Stimulated activated effector memory CD8-positive, alpha-beta T cell treated with anti-CD3 and anti-CD28 coated beads, Interleukin-12 subunit alpha, Interleukin-12 subunit beta, amount 100 ng/mL, for 72 hours (primary cell): Measurements from ENCODE around the gene PTGES3.
"Not testable (repeated sequence)": the region's sequence is repeated elsewhere in the genome, so short reads cannot be mapped to it uniquely, and the experiment has no call there.

Experiments
- ATAC-seq: fragments of 150-1000 bp; cut with Tn5 transposase; 2 replicates; pipeline ENCODE4 v1.10.0; 2021
- DNase-seq, 2 donors: peaks; one replicate each; pipeline ENCODE4 v3.0.0; 2021 to 2022; ENCODE audit warnings: low spot score in 2 of 2
- H3K27ac Mint-ChIP-seq: one replicate; pipeline ENCODE4 v1.8.0; 2022; ENCODE audit warnings: mild to moderate bottlenecking, mixed read lengths
- H3K36me3 Mint-ChIP-seq: one replicate; pipeline ENCODE4 v1.8.0; 2022; ENCODE audit warnings: mild to moderate bottlenecking, mixed read lengths
- H3K4me1 Mint-ChIP-seq: one replicate; pipeline ENCODE4 v1.8.0; 2022; ENCODE audit warnings: mixed read lengths
- H3K4me3 Mint-ChIP-seq: one replicate; pipeline ENCODE4 v1.8.0; 2022; ENCODE audit warnings: mild to moderate bottlenecking, mixed read lengths
- H3K9me3 Mint-ChIP-seq: one replicate; pipeline ENCODE4 v1.8.0; 2022; ENCODE audit warnings: mixed read lengths

The PTGES3 gene

DNA sequence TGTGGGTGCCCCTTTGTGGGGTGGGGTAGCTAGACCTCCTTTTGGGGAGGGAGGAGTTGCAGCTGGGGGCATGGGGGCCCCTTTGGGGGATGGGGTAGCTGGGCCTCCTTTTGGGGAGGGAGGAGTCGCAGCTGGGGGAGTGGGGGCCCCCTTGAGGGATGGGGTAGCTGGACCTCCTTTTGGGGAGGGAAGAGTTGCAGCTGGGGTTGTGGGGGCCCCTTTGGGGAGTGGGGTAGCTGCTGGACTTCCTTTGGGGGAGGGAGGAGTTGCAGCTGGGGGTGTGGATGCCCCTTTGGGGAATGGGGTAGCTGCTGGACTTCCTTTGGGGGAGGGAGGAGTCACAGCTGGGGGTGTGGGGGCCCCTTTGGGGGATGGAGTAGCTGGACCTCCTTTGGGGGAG lies 30.1 kb upstream of the PTGES3 start:
- DNase-seq (no peak), ATAC-seq (no peak)
- H3K27ac Mint-ChIP-seq = no peak overlapping the region
- H3K36me3 Mint-ChIP-seq = peaks cover 92% of the 10 kb centered on the region
- H3K4me1 Mint-ChIP-seq = peaks cover 66% of the 10 kb centered on the region
- no peaks in the 10 kb centered on the region for H3K9me3 Mint-ChIP-seq
- no peak overlapping the region for H3K4me3 Mint-ChIP-seq

DNA sequence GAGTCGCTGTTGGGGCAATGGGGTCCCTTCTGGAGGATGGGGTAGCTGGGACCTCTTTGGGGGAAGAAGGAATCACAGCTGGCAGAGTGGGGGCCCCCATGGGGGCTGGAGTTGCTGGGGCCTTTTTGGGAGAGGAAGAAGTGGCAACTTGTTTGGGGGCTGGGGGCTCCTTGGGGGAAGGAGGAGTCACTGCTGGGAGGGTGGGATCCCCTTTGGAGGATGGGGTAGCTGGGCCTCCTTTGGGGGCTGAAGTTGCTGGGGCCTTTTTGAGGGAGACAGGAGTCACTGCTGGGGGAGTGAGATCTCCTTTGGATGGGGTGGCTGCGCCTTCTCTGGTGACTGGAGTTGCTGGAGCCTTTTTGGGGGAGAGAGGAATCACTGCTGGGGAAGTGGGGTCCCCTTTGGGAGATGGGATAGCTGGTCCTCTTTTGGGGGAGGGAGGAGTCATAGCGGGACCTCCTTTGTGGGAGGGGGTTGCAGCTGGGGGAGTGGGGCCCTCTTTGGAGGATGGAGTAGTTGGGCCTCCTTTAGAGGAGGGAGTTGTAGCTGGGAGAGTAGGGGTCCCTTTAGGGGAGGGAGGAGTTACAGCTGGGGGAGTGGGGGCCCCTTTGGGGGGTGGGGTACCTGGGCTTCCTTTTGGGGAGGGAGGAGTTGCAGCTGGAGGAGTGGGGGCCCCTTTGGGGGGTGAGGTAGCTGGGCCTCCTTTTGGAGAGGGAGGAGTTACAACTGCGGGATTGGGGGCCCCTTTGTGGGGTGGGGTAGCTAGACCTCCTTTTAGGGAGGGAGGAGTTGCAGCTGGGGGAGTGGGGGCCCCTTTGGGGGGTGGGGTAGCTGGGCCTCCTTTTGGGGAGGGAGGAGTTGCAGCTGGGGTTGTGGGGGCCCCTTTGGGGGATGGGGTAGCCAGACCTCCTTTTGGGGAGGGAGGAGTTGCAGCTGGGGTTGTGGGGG lies 29.1 kb upstream of the PTGES3 start:
- DNase-seq = no peak
- ATAC-seq = no peak
- peaks cover 92% of the 10 kb centered on the region for H3K36me3 Mint-ChIP-seq
- no peaks in the 10 kb centered on the region for H3K9me3 Mint-ChIP-seq
- H3K4me1 Mint-ChIP-seq = peaks cover 58% of the 10 kb centered on the region
- peak overlapping the region; percentile 24 for H3K4me3 Mint-ChIP-seq
- peak overlapping the region; percentile 94 for H3K27ac Mint-ChIP-seq

DNA sequence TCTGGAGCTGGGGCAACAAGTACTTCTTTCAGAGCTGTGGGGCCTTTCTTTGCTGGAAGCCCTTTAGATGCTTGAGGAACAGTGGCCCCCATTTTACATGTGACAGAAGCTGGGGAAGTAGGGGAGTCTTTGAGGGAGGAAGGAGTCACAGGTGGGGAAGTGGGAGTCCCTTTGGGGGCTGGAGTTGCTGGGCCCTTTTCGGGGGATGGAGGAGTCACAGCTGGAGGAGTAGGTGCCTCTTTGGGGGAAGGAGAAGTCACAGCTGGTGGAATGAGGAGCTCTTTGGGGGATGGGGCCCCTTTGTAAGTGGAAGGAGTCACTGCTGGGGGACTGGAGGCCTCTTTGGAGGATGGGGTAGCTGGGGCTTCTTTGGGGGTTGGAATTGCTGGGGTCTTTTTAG lies 28.4 kb upstream of the PTGES3 start:
- Mint-ChIP-seq H3K4me1 (peaks cover 51% of the 10 kb centered on the region), H3K27ac (peak overlapping the region; percentile 94), H3K36me3 (peaks cover 92% of the 10 kb centered on the region), H3K4me3 (peak overlapping the region; percentile 24), H3K9me3 (no peaks in the 10 kb centered on the region)
- no peak for ATAC-seq
- DNase-seq = no peak

DNA sequence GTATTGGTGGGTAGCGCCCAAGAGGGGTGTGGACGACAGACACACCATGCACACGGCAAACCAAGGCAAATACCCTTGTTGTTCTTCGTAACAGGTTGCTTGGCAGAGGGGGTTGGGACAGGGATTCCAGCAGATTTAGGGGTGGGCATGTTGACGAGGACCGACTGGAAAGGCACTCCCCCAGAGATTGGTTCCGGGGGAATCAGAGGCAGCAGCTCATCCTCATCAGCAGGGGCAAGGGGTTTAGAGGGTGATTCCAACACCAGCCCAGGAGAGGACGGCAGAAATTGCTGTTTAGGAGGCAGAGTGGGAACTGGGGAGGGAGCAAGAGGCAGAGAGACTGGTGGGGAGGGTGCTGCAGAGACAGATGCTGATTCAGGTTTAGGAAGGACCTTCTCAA lies 27.7 kb upstream of the PTGES3 start:
- H3K4me3 Mint-ChIP-seq = peak overlapping the region; percentile 24
- DNase-seq (no peak), ATAC-seq (no peak)
- peak overlapping the region; percentile 94 for H3K27ac Mint-ChIP-seq
- H3K9me3 Mint-ChIP-seq = no peaks in the 10 kb centered on the region
- peaks cover 44% of the 10 kb centered on the region for H3K4me1 Mint-ChIP-seq
- peaks cover 92% of the 10 kb centered on the region for H3K36me3 Mint-ChIP-seq

DNA sequence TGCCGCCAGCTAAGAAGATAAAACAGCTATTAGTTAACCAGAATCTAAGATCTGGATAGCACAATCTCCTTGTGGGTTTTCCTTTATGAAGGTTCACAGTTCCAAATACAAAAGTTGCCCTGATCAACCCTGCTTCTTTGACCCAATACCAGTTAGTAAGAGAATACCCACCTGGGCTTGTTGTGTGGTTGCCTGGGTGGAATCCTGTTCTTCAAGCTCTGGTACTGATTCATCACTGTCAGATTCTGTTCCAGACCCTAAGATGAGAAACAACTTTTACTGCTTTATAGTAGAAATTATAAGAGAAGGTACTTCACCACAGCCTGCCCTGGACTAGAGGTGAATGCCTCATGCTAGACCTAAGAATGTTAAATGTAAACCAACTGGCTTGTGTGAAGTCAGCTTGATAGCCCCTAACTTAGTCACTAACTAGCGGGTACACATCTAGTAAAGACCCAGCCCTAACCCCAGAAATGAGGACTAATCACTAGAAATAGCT lies 26.4 kb upstream of the PTGES3 start:
- Mint-ChIP-seq H3K27ac (peak overlapping the region; percentile 94), H3K4me3 (no peak overlapping the region), H3K4me1 (peaks cover 31% of the 10 kb centered on the region), H3K36me3 (peaks cover 79% of the 10 kb centered on the region), H3K9me3 (no peaks in the 10 kb centered on the region)
- DNase-seq = no peak
- ATAC-seq = peak; percentile 49

DNA sequence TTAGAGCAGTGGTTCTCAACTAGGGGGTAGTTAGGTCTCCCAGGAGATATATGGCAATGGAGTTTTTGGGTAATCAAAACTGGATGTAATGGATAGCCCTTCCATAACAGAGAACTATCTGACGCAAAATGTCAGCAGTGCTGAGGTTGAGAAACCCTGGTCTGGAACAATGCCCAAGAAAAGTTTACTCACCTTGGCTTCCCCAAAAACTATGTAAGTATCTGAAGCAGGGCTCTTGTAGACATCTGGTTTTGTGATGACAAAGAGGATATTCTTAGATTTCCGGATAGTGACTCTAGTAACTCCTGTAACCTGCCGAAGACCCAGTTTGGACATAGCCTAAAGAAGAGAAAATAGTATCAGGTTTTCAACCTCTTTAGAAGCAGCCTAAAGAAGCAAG lies 25.3 kb upstream of the PTGES3 start:
- Mint-ChIP-seq H3K4me1 (peaks cover 21% of the 10 kb centered on the region), H3K27ac (no peak overlapping the region), H3K9me3 (no peaks in the 10 kb centered on the region), H3K36me3 (peaks cover 67% of the 10 kb centered on the region), H3K4me3 (no peak overlapping the region)
- ATAC-seq = no peak
- DNase-seq = no peak

DNA sequence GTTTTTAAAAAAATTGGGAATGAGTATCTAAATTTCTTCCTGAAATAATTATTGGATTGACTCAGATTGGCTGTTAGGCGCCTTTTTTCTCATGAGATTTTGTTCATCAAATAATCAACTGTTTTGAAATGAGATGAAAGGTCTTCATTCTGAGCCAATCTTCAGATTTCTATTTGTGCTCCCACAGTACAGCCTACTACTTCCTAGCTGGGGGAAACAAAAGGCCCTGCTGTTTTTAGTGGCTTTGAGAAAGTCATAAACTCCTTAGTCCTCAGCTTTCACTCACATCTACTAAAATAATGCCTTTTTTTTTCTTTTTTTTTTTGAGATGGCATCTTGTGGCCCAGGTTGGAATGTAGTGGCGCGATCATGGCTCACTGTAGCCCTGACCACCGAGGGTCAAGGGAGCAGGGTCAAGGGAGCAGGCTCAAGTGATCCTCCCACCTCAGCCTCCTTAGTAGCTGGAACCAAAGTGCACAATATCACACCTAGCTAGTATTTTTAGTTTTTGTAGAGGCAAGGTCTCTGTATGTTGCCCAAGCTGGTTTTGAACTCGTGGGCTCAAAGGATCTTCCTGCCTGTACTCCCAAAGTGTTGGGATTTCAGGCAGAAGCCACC lies 21.8 kb upstream of the PTGES3 start:
- H3K27ac Mint-ChIP-seq = no peak overlapping the region
- no peak overlapping the region for H3K4me3 Mint-ChIP-seq
- DNase-seq (no peak), ATAC-seq (no peak)
- H3K36me3 Mint-ChIP-seq = peaks cover 41% of the 10 kb centered on the region
- H3K9me3 Mint-ChIP-seq = no peaks in the 10 kb centered on the region
- no peaks in the 10 kb centered on the region for H3K4me1 Mint-ChIP-seq

DNA sequence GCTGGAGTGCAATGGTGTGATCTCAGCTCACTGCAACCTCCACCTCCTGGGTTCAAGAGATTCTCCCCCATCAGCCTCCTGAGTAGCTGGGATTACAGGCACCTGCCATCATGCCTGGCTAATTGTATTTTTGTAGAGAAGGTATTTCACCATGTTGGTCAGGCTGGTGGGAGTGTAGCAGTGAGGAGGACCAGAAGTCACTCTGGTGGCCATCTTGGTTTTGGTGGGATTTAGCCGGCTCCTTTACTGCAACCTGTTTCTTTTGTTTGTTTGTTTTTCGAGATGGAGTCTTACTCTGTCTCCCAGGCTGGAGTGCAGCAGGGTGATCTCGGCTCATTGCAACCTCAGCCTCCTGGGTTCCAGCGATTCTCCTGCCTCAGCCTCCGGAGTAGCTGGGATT lies 16.4 kb upstream of the PTGES3 start:
- not testable (repeated sequence) for H3K27ac Mint-ChIP-seq, H3K4me1 Mint-ChIP-seq

DNA sequence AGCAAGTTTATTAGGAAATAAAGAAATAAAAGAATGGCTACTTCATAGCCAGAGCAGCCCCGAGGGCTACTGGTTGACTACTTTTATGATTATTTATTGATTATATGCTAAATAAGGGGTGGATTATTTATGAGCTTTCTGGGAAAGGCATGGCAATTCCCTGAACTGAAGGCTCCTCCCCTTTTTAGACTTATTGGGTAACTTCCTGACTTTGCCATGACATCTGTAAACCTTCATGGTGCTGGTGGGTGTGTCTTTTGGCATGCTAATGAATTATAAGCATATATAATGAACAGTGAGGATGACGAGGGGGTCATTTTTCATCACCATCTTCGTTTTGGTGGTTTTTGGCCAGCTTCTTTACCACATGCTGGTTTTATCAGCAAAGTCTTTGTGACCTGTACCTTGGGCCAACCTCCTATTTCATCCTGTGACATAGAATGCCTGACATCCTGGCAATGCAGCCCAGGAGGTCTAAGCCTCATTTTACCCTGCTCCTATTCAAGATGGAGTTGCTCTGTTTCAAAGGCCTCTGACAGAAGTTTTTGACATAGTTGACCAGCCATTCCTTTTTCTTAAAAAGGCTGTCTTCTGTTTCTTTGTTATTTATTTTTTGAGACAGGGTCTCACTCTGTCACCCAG lies 11.1 kb upstream of the PTGES3 start:
- no peak overlapping the region for H3K27ac Mint-ChIP-seq
- no peaks in the 10 kb centered on the region for H3K9me3 Mint-ChIP-seq
- no peak for DNase-seq
- no peak overlapping the region for H3K4me3 Mint-ChIP-seq
- no peaks in the 10 kb centered on the region for H3K36me3 Mint-ChIP-seq
- no peak for ATAC-seq
- no peaks in the 10 kb centered on the region for H3K4me1 Mint-ChIP-seq

More for the DNA sequence above, 16.4 kb upstream of the PTGES3 start:
- ATAC-seq, DNase-seq, H3K36me3 Mint-ChIP-seq, H3K4me3 Mint-ChIP-seq, H3K9me3 Mint-ChIP-seq: not testable (repeated sequence)

DNA sequence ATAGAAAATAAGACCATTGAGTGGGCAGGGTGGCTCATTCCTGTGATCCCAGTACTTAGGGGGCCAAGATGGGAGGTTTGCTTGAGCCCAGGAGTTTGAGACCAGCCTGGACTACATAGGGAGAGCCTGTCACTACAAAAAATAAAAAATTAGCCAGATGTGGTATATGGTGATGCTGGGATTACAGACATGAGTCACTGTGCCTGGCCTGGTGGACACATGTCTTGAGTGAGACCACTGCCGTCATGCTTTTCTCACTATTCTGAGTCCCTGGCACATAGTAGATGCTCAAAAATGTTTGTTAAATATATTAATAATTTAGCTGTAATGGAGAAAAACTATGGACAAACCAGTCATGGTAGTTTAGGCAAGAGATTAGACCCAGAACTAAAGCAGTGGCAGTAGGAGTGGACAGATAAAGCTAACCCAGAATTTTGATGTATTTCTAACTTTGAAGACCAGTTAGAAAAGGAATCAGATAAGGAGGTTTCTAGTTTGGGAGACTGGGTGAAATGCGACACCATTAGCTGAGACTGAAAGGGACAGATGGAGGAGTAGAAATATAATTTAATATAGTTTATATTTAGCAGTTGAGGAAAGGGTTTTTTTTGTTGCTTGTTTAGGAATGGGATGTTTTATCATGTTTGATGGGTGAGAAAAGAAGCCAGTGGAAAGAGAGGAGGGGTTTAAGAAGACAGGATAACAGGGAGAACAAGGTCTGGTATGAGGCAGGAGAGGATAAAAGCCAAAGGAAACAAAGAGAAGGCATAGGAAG lies 7.4 kb upstream of the PTGES3 start:
- H3K9me3 Mint-ChIP-seq = no peaks in the 10 kb centered on the region
- H3K27ac Mint-ChIP-seq = no peak overlapping the region
- no peak for ATAC-seq
- no peak for DNase-seq
- no peaks in the 10 kb centered on the region for H3K36me3 Mint-ChIP-seq
- no peak overlapping the region for H3K4me3 Mint-ChIP-seq
- no peaks in the 10 kb centered on the region for H3K4me1 Mint-ChIP-seq

DNA sequence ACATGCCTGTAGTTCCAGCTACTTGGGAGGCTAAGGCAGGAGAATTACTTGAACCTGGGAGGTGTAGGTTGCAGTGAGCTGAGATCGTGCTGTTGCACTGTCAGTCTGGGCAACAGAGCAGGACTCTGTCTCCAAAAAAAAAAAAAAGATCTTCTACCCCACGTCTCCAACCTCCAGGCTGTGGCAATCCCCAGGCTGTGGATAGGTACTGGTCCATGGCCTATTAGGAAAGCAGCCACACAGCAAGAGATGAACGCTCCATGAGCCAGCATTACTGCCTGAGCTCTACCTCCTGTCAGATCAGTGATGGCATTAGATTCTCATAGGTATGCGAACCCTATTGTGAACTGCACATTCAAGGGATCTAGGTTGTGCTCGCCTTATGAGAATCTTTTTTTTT lies 6.1 kb upstream of the PTGES3 start:
- ATAC-seq (no peak), DNase-seq (no peak)
- Mint-ChIP-seq H3K9me3 (no peaks in the 10 kb centered on the region), H3K36me3 (no peaks in the 10 kb centered on the region), H3K4me1 (peaks cover 2% of the 10 kb centered on the region), H3K4me3 (no peak overlapping the region), H3K27ac (no peak overlapping the region)

DNA sequence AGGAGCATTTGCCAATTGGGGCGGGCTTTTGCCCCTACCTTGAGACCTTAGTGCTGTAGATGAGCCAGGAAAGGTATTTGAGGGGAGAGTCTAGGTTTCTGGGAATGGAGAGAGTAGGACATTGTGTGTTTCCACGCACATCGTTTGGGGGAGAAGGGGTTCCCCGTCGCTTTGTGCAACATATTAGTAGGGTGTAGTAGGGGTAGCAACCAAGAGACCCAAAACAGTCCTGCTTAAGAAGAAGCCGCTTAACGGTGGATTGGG lies 694 bp upstream of the PTGES3 start:
- ATAC-seq = no peak
- peaks cover 24% of the 10 kb centered on the region for H3K4me1 Mint-ChIP-seq
- DNase-seq = no peak
- no peaks in the 10 kb centered on the region for H3K9me3 Mint-ChIP-seq
- peaks cover 49% of the 10 kb centered on the region for H3K36me3 Mint-ChIP-seq
- H3K4me3 Mint-ChIP-seq = peak overlapping the region; percentile 87
- peak overlapping the region; percentile 98 for H3K27ac Mint-ChIP-seq

DNA sequence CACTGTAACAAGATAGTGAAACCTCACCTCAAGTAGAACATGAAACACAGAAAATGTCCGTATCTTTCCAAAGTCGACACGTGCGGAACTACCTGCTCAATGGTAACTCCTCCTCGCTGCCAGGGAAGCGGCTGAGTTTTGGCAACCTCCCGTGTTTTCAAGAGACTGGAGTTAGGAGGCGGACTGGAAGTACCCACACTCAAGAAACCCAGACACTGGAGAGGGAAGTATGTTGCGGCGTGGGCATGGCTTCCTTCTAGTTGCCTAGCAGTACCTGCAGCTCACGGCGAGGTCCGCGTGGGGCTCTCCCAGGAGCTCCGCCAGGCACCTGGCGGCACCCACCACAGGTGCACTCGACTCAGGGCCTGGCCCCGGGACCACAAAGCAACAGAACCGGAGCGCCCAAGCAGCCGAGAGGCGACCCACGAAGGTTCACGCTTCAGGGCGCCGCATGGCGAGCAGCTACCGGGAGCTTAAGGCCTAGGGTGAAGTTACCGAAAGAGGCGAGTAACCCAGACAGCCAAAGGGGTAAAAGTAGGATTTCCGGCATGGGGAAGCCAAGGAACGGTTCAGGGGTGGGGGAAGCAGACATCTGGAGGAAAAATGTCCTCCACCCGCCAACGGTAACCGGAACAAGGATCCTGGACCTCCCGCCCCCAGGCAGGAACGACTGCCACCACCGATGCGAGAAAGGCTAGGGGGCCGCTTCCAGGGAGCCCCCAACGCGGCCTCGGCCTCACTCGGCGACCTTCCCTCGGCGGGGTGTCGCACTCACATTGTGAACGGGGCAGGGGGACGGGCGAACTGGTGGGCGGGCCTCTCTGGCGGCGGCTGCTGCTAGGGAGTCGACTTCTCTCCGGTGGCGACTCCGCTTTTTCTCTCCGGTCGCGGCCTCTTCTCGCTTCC lies 608 bp downstream of the PTGES3 start:
- peak; percentile 60 for ATAC-seq
- Mint-ChIP-seq H3K36me3 (peaks cover 62% of the 10 kb centered on the region), H3K4me1 (peaks cover 29% of the 10 kb centered on the region), H3K4me3 (peak overlapping the region; percentile 87), H3K27ac (peak overlapping the region; percentile 98), H3K9me3 (no peaks in the 10 kb centered on the region)
- DNase-seq = peak; percentile 44 to 81

DNA sequence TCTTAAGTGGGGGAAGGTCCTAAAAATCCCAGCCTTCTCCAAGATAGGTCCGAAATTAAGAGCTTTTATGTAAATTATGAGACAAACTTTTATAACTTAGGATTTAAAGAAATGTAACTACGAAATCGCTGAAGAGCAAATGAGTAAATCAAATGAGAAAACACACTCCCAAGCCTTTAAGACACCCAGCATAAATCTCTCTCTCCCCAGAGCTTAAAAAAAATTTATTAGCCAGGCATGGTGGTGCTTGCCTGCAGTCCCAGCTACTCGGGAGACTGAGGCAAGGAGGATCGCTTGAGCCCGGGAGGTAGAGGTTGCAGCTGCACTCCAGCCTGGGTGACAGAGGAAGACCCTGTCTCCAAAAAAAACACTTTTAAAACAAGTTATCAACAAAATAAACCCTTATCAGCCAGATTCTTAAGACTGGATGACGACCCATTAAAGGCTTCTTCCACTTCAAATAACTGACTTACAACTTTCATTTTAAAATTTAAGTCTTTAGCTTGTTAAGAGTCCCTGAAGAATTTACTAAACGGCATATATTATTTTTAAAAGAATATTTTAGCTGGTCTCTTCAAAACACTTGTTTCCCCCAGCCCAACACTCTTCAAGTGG lies 3.2 kb downstream of the PTGES3 start:
- peak overlapping the region; percentile 98 for H3K27ac Mint-ChIP-seq
- H3K36me3 Mint-ChIP-seq = peaks cover 89% of the 10 kb centered on the region
- no peak for DNase-seq
- ATAC-seq = no peak
- peaks cover 41% of the 10 kb centered on the region for H3K4me1 Mint-ChIP-seq
- H3K9me3 Mint-ChIP-seq = no peaks in the 10 kb centered on the region
- peak overlapping the region; percentile 87 for H3K4me3 Mint-ChIP-seq
